Cortex of kidney (tissue), 1 donor: Measurements from ENCODE around the gene SCYGR7.
A peak's percentile ranks its signal among the peaks of the same experiment; 100 is the strongest.
"Not testable (repeated sequence)": the region's sequence is repeated elsewhere in the genome, so short reads cannot be mapped to it uniquely, and the experiment has no call there.

Experiments used
- DNase-seq: peaks from one replicate; lab custom pipeline; 2025; lab: John Stamatoyannopoulos, UW

The SCYGR7 gene, protein sequence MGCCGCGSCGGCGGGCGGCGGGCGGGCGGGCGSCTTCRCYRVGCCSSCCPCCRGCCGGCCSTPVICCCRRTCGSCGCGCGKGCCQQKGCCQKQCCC

DNA sequence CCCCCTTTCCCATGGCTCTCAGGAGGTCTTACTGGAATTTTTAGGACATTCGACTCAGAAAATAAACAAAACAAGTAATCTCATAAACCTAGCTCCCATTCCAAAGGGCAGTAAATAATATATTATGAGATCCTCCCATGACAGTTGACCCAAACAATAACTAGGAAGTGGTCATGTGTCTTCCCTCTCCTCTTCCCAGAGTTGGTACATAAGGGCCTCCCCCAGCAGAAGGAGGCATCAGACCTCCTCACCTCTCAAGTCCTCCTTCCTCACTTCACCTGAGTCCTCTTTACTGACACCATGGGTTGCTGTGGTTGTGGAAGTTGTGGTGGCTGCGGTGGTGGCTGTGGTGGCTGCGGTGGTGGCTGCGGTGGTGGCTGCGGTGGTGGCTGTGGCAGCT, at the start of gene SCYGR7:
Gene SCYGR7, plus strand, starts transcription at position 301 of the 400 bp plus-strand sequence. Its CDS starts 0 bp downstream, at position 301.
- DNase-seq = no peak

DNA sequence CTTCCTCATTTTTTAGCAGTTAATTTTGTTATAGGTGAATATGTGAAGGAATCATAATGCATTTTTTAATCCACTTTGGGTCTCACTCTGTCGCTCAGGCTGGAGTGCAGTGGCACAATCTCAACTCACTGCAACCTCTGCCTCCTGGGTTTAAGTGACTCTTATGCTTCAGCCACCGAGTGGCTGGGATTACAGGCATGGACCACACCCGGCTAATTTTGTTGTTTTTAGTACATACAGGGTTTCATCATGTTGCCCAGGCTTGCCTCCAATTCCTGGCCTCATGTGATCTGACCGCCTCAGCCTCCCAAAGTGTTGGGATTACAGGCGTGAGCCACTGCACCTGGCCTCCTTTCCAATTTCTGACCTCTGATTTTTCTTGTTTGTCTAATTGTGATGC, 43.9 kb upstream of the SCYGR7 start:
- no peak for DNase-seq

DNA sequence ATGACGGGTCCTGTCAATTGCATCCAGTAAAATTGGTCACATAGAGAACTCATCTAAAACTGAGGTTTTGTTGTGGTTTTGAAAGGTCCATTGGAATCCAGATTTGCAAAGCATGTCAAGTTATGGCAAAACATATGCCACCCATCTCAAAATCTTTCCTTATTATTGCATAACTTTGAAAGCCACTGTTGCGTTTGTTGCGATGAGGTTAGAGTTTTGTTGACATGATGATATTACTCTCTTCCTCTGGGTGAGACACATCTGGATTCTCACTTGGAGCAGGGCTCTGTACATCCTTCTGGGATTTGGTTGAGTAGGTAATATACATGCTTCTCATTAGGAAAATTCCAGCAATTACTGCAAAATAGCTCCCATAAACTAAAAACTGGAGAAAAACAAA, 40.9 kb upstream of the SCYGR7 start:
- DNase-seq = no peak

DNA sequence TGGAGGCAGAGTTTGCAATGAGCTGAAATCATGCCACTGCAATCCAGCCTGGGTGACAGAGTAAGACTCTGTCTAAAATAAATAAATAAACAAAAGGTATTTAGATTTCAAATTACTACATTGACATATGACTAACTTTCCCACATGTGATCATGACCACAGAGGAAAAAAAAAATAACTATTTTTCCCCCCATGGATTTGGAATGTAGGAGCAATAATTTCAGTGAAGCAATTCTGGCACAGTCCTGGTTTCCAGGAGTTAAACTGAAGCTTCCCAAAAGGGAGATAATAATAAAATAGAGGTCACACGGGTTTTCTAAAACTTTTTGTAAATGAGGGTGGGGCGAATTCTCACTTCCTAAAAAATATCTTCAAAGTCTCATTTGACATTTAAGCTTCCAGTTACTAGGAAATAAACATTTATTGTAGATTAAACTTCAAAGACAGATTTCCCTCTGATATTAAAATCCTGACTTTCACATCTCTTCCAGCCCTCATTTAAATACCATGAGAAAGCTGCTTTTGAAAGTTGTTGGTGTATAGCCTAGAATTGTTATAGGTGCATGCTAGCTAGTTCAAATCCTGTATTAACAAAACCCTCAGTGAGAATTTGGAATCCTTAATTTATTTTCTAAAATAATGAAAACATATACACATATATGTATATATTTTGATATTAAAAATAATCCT, 31.0 kb upstream of the SCYGR7 start:
- DNase-seq = no peak

DNA sequence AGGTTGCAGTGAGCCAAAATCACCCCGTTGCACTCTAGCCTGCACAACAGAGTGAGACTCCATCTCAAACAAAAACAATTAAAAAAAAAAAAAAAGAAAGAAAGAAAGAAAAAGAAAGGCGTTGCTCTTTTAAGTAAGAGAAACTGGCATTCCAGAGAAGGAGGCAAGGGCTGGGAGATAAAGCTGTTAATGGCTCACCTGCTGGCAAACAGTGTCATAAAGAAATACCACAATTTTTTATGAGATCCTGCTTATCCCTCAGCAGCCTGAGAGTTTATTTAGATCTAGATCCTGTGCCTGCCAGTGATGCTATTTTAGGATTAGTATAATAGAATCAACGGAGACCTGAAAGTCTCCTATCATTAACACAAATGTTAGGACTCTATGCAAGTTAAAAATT, 26.6 kb upstream of the SCYGR7 start:
- DNase-seq = no peak

DNA sequence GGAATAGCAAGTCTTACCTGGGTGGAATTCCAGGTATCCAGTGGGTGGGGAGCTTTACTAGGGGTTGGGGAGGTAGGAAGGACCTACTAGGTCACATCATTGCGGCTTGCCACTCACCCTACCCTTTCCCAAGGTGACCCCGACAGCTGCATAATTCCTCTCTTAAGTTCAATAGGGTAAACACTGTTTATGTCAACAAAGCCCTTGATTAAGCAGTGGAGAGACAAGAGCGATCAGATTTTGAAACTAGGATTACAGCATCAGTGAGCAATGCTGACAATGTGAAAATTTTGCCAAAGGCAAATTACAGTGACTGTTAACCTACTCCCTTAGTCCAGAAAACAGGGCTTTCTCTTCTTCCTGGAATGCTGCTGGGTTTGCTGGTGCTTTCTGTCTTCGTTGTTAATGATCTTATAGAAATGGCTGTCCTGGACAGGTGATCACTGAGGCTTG, 24.8 kb upstream of the SCYGR7 start:
- no peak for DNase-seq

DNA sequence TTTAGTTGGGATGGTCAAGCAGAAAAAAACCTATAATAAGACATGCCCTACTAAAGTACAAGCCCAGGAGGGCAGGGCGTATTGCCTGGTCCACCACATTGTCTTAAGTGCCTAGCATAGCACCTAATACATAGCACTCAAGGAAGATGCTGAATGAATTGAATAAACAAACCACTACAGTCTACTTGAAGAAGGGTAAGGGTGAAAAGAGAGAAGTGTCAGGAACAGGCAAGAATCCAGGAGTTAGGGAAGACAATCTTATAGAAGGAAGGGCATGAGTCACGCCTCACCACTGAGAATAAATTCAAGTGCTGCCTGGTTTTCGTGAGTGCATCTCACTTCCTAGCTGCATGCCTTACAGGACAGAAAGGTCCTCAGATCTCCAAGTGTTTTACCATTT, 24.2 kb upstream of the SCYGR7 start:
- DNase-seq = no peak

DNA sequence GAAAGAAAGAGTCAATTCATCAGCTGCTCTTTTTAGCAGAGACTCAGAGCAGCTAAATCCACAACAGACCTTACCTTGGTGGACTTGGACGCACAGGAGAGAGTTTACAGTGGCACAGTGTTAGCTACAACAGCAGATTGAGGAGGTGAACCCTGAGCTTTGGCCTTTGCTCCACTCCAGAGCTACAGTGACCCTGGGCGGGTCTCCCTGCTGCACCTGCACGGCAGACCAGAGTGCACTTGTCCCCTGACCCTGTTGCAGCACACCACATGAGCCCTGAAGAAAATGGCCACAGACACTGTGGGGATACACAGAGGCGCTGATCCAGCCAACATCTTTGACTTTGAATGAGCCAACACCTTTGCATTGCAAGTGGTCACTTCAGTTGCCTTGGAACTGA, 21.3 kb upstream of the SCYGR7 start:
- DNase-seq = no peak

DNA sequence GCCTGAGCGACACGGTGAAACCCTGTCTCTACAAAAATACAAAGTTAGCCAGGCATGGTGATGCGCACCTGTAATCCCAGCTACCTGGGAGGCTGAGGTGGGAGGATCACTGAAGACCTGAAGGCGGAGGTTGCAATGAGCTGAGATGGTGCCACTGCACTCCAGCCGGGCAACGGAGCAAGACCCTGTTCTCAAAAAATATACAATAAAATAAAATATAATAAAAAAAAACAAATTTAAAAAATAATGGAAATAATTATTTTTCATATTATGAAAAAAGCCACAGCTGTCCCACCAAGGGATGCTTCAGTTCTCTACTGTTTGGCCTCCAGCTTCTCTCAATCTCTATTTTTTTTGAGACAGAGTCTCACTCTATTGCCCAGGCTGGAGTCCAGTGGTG, 20.7 kb upstream of the SCYGR7 start:
- DNase-seq = no peak

DNA sequence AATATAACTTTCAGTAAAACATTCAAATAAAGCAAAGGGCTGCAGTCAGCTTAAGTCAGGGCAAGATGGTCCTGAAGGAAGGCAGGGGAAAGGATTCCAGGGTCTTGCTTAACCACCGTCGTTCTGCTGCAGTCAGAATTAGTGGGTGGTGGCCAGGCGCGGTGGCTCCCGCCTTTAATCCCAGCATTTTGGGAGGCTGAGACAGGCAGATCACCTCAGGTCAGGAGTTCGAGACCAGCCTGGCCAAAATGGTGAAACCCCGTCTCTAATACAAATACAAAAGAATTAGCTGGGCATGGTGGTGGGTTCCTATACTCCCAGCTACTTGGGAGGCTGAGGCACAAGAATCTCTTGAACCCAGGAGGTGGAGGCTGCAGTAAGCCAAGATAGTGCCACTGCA, 17.1 kb upstream of the SCYGR7 start:
- DNase-seq = no peak

DNA sequence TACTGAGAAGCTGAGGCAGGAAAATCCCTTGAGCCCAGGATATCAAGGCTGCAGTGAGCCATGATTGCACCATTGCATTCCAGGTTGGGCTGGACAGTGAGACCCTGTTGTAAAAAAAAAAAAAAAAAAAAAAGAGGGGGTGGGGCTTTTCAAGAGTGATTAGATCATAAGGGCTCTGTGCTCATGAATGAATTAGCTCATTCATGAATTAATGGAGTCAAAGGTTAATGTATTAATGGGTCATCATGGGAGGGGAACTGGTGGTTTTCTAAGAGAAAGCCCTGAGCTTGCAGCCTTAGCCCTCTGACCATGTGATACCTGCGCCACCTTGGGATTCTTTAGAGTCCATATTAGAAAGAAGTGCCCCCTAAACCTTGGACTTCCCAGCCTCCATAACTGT, 14.8 kb upstream of the SCYGR7 start:
- no peak for DNase-seq

DNA sequence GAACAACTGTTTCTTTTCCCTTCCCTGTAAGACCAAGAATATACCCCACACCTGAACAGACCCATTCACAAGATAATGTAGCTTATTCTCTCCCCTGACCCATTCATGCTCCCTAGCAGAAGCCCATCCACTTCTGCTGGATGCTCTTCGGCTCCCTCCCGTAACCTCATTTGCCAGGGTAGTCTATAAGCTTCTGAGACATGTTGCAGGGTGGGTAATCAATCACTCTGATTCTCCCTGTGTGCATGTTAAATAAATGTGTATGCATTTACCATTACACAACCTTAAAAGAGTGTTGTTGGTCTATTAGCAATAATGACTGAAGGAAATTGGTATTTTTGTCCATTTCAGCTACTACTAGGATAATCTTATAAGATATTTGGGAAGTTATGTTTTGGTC, 11.6 kb upstream of the SCYGR7 start:
- DNase-seq = no peak

DNA sequence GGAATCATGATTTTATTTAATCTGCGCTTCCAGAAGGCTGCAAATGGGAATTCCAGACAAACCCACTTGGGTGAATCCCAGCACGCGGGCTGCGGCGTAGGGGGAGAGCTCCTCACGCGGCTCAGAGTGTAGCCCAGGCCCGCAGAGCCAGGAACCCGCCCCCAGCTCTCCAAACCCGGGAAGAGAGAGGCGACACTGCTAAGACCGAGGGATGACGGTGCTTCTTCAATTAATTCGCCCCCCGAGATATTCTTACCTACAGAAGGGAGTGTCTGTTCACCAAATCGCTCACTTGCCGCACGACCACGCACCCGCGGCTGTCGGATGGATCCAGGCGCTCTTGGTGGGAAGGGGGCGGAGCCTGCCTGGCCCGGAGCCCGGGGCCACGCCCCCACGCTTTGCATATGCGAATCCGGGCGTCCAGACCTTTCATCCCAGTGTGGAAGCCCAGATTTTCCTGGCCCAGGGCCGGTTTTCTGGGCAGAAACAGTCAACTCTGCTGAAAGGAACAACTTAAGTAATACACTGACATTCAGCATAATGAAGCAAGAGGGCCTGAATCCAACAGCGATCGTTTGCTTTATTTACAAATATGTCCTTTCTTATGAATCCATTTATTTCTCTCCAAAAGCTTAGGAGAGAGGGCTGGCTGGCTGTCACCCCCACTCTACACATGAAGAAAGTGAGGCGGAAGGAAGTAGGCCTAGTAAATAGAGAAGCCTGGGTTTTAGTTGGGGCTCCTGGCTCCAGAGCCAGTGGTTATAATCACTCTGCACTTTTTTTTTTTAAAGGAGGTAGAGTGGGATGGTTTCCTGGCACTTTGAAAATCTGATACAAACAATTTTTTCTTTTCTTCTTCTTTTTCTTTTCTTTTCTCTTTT, 10.2 kb upstream of the SCYGR7 start, which contains the start of gene SLC19A3:
Gene SLC19A3, minus strand, starts transcription at position 342 of the 881 bp plus-strand sequence. CDS start 15,710 bp downstream, outside the sequence.
- DNase-seq = peak; percentile 47

DNA sequence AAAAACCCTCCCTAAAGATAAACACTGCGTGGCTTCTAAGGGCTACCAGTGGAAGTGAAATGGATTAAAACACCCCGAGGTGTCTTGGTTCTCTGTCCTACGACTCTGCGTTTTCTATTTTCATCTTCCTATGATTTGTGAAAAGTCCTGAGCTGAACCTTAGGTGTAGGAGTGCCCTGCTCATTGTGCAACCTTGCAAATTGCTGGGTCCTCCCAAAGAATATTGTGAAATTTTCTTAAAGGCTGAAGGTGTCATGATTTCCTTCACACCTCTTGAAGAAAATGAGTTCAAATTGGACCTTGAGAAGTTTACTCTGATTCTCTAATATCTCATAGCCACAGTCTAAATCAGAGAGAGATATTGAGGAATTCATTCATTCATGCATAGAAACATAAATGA, 8.5 kb upstream of the SCYGR7 start:
- no peak for DNase-seq

DNA sequence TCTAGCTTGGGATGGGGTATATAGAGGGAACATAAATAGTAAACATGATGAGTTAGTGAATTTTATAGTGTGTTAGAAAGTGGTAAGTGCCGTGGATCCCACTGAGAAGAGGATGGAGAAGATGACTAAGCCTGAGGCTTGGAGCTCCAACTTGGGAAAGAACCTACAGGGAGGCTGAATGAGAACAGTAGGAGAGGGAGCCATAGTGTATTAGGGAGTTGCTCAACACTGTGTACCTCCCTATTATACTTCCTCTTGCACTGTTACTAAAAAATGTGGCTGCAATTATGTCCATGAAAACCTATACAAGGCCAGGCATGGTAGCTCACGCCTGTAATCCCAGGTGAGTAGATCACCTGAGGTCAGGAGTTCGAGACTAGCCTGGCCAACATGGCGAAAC, 7.5 kb upstream of the SCYGR7 start:
- no peak for DNase-seq

DNA sequence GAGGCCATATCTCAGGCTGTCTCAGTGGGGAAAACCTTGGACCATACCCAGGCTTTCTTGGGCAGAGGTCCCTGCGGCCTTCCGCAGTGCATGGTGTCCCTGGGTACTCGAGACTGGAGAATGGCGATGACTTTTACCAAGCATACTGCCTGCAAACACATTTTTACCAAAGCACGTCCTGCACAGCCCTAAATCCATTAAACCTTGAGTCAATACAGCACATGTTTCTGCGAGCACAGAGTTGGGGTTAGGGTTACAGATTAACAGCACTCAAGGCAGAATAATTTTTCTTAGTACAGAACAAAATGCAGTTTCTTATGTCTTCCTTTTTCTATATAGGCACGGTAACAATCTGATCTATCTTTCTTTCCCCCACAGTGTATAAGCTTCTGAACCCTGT, 5.3 kb upstream of the SCYGR7 start:
- not testable (repeated sequence) for DNase-seq

DNA sequence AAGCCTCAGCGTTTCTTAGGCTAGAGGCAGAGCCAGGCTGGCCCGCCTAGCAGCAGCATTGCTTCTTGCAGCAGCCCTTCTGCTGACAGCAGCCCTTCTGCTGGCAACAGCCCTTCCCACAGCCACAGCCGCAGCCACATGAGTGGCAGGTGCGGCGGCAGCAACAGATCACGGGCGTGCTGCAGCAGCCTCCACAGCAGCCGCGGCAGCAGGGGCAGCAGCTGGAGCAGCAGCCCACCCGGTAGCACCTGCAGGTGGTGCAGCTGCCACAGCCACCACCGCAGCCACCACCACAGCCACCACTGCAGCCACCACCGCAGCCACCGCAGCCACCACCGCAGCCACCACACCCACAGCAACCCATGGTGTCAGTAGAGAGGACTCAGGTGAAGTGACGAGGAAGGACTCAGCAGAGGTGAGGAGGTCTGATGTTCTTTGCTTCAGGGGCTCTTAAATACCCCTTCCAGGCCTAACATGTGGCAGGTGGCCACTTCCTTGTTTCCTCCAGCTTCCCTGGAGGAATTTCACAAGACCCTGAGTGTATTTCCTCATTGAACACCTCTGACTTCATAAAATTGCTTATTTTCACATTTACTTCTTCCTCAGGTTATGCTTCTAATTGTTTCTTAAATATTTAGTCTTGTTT, 3.6 kb upstream of the SCYGR7 start, which contains the start of gene SCYGR6:
Gene SCYGR6, minus strand, starts transcription at position 364 of the 646 bp plus-strand sequence. Its CDS starts 0 bp downstream, at position 364.
- no peak for DNase-seq

DNA sequence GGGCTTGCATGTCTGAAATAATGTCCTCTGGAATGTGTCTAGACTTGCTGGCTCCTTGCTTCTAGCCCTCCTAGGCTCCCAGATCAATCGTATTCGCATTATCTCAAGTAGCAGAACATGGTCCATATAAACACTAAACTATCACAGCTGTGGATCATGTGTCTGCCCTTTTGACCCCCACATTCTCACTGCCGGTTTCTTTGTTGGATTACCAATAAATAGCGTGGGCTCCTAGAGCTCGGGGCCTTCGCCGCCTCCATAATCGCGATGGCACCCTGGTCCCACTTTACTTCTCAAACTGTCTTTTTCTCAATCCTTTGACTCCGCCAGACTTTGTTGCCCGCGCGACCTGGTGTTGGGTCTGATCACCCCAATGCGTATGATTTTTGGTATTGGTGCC, 11.2 kb downstream of the SCYGR7 start:
- DNase-seq = no peak

DNA sequence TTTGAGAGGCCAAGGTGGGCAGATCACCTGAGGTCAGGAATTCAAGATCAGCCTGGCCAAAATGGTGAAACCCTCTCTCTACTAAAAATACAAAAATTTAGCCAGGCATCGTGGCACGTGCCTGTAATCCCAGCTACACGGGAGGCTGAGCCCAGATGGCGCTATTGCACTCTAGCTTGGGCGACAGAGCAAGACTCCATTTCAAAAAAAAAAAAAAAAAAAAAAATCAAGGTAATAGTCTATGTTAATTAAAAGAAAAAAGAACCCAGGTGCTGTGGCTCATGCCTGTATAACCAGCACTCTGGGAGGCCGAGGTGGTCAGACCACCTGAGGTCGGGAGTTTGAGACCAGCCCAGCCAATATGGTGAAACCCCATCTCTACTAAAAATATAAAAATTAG, 12.6 kb downstream of the SCYGR7 start:
- not testable (repeated sequence) for DNase-seq

DNA sequence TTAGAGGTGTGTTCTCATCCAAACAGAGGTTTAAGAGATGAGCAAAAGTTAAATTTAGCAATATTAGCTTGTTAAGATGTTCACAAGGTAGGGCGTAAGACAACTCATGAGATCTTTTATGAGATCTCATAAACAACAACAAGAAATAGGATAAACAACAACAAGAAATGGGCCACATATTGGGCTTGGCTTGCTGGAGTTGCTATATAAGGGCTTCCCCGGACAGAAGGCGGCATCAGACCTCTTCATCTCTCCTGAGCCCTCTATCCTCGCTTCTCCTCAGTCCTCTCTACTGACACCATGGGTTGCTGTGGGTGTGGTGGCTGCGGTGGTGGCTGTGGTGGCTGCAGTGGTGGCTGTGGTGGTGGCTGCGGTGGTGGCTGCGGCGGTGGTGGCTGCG, 17.5 kb downstream of the SCYGR7 start, which contains the start of gene SCYGR8:
Gene SCYGR8, plus strand, starts transcription at position 301 of the 400 bp plus-strand sequence. Its CDS starts 0 bp downstream, at position 301.
- DNase-seq = no peak

DNA sequence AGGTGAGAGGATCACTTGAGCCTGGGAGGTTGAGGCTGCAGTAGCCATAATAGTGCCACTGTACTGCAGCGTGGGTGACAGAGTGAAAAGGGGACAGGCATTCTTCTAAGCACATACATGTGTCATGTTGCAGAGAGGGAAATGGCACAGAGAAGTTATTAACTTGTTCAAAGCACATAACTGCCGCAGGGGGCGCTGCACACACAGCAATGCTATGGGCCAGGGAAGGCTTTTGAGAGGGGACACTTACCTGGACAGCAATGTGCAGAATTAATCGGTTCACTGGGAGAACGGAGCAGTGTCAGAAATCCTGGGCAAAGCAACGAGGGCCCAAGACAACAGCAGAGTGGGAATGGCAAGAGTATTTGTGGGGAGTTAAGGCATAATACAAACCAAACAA, 19.9 kb downstream of the SCYGR7 start:
- DNase-seq = no peak

DNA sequence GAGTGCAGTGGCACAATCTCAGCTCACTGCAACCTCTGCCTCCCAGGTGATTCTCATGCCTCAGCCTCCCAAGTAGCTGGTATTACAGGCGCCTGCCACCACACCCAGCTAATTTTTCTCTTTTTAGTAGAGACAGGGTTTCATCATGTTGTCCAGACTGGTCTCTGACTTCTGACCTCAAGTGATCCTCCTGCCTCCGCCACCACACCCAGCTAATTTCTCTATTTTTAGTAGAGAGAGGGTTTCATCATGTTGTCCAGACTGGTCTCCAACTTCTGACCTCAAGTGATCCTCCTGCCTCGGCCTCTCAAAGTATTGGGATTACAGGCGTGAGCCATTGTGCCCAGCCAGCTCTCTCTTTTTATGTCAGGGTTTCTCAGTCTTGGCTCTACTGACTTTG, 28.1 kb downstream of the SCYGR7 start:
- not testable (repeated sequence) for DNase-seq
